ENCODE results near the gene EIF4ENIF1. TPM values are rescaled to one million over a fixed set of nuclear protein-coding genes. Genes with fewer than 3 reads are reported as not detected.

Gene EIF4ENIF1
- total and polyA plus RNA-seq, 2 experiments from 2014 or later: 10.8 to 13.4 TPM

DNA sequence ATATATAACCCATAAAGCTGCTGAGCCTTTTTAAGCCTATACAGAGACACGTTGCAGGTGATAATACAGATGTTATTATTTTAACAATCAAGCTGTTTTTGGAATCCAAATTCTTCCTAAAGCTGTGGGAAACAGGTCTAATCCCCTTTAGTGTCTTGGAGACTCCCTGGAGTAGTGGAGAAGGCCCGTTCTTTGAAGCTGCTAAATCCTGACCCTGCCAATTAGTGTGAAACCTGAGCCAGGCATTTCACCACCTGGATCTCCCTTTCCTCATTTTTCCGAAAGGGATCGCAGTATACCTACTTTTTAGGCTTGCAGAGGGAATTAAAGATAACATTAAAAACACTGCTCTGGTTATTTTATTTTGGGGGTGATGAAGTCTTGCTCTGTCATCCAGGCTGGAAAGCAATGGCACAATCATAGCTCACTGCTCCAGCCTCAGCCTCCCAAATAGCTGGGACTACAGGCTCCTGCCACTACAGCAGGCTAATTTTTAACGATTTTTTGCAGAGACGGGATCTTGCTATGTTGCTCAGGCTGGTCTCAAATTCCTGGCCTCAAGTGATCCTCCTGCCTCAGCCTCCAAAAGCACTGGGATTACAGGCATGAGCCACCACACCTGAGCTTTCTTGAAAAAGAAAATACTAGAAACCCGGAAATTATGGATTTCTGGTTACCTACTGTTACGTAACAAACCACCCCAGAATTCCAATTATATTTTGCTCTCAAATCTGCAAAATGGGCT, 1.7 kb upstream of the EIF4ENIF1 start (continued):
- no peak for TF ChIP-seq REST (IDR thresholded peaks at IDR 0.05; ENCODE audit: unreplicated experiment)
- no peak for TF ChIP-seq CREB1 (CRISPR knock-in tag; IDR thresholded peaks at IDR 0.05; ENCODE audit: low read depth)
- TF ChIP-seq ZNF331 (CRISPR knock-in tag; IDR thresholded peaks at IDR 0.05; ENCODE audit: low read depth): no peak
- TF ChIP-seq ETS1 (IDR thresholded peaks at IDR 0.05): no peak
- no peak for TF ChIP-seq STAT1 (IDR thresholded peaks at IDR 0.05; ENCODE audit: unreplicated experiment)

DNA sequence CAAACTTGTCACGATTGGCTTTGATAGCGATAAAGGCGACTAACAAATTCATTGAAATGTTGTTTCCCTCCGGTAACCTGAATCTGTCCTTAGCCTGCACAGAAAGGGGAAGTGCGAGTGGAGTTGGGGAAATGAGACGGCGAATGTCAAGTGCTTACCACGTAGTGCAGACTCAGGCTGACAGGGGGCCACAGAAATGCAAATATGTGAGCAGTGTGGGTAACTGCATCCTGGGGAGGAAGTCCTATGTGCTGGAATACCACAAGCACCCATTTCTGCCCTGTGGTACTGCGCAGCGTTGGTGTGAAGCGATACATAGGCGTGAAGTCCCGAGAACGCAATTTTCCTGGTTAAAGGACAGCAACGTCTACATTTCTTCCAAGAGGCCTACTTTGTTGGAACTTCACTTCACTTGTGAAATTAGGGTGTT, 869 bp upstream of the EIF4ENIF1 start:
- H3K36me3 ChIP-seq (ENCODE audit: insufficient read depth): no peaks in the 10 kb centered on the region; the same call in 1 of the 2 replicates
- Mint-ChIP-seq H3K4me1 (peaks cover 25% of the 10 kb centered on the region), H3K27me3 (ENCODE audit: insufficient read depth, low read depth, poor library complexity) (peaks cover 7% of the 10 kb centered on the region), H3K36me3 (ENCODE audit: low read depth) (peaks cover 22% of the 10 kb centered on the region), H3K9me3 (no peaks in the 10 kb centered on the region), H3K27ac (peak overlapping the region; percentile 63), H3K4me3 (peak overlapping the region; percentile 86)
- peak overlapping the region; percentile 97 for H3K4me3 ChIP-seq
- peak overlapping the region; percentile 78; the same call in 1 of the 2 replicates for H3K27ac ChIP-seq (ENCODE audit: low read depth)
- ATAC-seq (peak; percentile 54), DNase-seq (ENCODE audit: low spot score) (peak; percentile 58)
- no peaks in the 10 kb centered on the region for H3K9me2 ChIP-seq (ENCODE audit: insufficient read depth)
- no peaks in the 10 kb centered on the region for H3K27me3 ChIP-seq (ENCODE audit: insufficient read depth)
- H3K4me1 ChIP-seq (ENCODE audit: insufficient read depth): peaks cover 38% of the 10 kb centered on the region
- peak overlapping the region; percentile 80 for H3K4me2 ChIP-seq
- peaks cover 7% of the 10 kb centered on the region for H4K20me1 ChIP-seq (replicated peaks; ENCODE audit: insufficient read depth)
- peaks cover 20% of the 10 kb centered on the region for H3K79me2 ChIP-seq (replicated peaks; ENCODE audit: insufficient read depth)
- peak overlapping the region; percentile 98 for H2AFZ ChIP-seq
- H3F3A ChIP-seq (replicated peaks; ENCODE audit: low read depth): peaks cover 18% of the 10 kb centered on the region
- TF ChIP-seq NANOG (IDR thresholded peaks at IDR 0.05; ENCODE audit: borderline replicate concordance): no peak
- TF ChIP-seq ZNF114 (CRISPR knock-in tag; IDR thresholded peaks at IDR 0.05): no peak
- TF ChIP-seq POLR2AphosphoS5 (IDR thresholded peaks at IDR 0.05; ENCODE audit: low read depth): no peak
- no peak for TF ChIP-seq EZH2 (IDR thresholded peaks at IDR 0.05; ENCODE audit: low read depth, unreplicated experiment)
- TF ChIP-seq CREB1 (CRISPR knock-in tag; IDR thresholded peaks at IDR 0.05; ENCODE audit: low read depth): no peak
- TF ChIP-seq ZNF331 (CRISPR knock-in tag; IDR thresholded peaks at IDR 0.05; ENCODE audit: low read depth): no peak
- TF ChIP-seq, protein P1, sequence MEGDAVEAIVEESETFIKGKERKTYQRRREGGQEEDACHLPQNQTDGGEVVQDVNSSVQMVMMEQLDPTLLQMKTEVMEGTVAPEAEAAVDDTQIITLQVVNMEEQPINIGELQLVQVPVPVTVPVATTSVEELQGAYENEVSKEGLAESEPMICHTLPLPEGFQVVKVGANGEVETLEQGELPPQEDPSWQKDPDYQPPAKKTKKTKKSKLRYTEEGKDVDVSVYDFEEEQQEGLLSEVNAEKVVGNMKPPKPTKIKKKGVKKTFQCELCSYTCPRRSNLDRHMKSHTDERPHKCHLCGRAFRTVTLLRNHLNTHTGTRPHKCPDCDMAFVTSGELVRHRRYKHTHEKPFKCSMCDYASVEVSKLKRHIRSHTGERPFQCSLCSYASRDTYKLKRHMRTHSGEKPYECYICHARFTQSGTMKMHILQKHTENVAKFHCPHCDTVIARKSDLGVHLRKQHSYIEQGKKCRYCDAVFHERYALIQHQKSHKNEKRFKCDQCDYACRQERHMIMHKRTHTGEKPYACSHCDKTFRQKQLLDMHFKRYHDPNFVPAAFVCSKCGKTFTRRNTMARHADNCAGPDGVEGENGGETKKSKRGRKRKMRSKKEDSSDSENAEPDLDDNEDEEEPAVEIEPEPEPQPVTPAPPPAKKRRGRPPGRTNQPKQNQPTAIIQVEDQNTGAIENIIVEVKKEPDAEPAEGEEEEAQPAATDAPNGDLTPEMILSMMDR (conservative IDR thresholded peaks at IDR 0.05; ENCODE audit: low read depth in 2 of 2): no peak
- no peak for TF ChIP-seq JUNB (IDR thresholded peaks at IDR 0.05; ENCODE audit: unreplicated experiment)
- TF ChIP-seq, protein P2, sequence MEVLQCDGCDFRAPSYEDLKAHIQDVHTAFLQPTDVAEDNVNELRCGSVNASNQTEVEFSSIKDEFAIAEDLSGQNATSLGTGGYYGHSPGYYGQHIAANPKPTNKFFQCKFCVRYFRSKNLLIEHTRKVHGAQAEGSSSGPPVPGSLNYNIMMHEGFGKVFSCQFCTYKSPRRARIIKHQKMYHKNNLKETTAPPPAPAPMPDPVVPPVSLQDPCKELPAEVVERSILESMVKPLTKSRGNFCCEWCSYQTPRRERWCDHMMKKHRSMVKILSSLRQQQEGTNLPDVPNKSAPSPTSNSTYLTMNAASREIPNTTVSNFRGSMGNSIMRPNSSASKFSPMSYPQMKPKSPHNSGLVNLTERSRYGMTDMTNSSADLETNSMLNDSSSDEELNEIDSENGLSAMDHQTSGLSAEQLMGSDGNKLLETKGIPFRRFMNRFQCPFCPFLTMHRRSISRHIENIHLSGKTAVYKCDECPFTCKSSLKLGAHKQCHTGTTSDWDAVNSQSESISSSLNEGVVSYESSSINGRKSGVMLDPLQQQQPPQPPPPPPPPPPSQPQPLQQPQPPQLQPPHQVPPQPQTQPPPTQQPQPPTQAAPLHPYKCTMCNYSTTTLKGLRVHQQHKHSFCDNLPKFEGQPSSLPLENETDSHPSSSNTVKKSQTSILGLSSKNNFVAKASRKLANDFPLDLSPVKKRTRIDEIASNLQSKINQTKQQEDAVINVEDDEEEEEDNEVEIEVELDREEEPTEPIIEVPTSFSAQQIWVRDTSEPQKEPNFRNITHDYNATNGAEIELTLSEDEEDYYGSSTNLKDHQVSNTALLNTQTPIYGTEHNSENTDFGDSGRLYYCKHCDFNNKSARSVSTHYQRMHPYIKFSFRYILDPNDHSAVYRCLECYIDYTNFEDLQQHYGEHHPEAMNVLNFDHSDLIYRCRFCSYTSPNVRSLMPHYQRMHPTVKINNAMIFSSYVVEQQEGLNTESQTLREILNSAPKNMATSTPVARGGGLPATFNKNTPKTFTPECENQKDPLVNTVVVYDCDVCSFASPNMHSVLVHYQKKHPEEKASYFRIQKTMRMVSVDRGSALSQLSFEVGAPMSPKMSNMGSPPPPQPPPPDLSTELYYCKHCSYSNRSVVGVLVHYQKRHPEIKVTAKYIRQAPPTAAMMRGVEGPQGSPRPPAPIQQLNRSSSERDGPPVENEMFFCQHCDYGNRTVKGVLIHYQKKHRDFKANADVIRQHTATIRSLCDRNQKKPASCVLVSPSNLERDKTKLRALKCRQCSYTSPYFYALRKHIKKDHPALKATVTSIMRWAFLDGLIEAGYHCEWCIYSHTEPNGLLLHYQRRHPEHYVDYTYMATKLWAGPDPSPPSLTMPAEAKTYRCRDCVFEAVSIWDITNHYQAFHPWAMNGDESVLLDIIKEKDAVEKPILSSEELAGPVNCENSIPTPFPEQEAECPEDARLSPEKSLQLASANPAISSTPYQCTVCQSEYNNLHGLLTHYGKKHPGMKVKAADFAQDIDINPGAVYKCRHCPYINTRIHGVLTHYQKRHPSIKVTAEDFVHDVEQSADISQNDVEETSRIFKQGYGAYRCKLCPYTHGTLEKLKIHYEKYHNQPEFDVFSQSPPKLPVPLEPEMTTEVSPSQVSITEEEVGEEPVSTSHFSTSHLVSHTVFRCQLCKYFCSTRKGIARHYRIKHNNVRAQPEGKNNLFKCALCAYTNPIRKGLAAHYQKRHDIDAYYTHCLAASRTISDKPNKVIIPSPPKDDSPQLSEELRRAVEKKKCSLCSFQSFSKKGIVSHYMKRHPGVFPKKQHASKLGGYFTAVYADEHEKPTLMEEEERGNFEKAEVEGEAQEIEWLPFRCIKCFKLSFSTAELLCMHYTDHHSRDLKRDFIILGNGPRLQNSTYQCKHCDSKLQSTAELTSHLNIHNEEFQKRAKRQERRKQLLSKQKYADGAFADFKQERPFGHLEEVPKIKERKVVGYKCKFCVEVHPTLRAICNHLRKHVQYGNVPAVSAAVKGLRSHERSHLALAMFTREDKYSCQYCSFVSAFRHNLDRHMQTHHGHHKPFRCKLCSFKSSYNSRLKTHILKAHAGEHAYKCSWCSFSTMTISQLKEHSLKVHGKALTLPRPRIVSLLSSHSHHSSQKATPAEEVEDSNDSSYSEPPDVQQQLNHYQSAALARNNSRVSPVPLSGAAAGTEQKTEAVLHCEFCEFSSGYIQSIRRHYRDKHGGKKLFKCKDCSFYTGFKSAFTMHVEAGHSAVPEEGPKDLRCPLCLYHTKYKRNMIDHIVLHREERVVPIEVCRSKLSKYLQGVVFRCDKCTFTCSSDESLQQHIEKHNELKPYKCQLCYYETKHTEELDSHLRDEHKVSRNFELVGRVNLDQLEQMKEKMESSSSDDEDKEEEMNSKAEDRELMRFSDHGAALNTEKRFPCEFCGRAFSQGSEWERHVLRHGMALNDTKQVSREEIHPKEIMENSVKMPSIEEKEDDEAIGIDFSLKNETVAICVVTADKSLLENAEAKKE (CRISPR knock-in tag; IDR thresholded peaks at IDR 0.05): no peak
